Prostate gland (tissue), 2 donors: ENCODE measurements around the gene KRT13.

Experiments
- POLR2A ChIP-seq: fragments of 450-650 bp; IDR thresholded peaks from one replicate; pipeline ENCODE4 v1.6.1; 2016; ENCODE audit warnings: antibody characterized with exemption, mild to moderate bottlenecking
- TF ChIP-seq, protein P1 (sequence below), 4 experiments: fragments of 200-600 bp in 2 of 4; fragments of 450-650 bp in 2 of 4; sonication (generic) in 2 of 4; IDR thresholded peaks; 1 replicate in 3 of 4; 2 replicates in 1 of 4; pipeline ENCODE4 v1.5.1; 2016 to 2019; ENCODE audit warnings: antibody characterized with exemption in 4 of 4, mild to moderate bottlenecking in 2 of 4, moderate library complexity in 2 of 4

DNA sequence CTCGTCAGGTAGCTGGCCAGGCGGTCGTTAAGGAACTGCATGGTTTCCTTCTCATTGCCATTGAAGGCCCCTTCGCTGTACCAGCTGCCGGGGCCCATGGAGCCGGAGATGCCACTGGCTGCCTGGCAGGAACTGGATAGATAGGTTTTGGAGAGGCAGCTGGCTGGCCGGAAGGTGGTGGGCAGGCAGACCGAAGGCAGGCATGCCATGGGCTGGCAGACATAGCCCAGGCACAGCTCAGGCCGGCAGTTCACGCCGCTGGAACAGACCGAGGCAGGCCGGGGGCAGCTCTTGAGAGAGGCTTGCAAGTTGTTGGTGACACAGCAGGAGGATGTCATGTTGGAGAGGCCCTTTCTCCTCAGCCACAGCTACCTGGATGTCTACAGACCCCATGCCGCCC is 38.4 kb downstream of the KRT13 start, which contains the start of gene KRT32:
- no peak for TF ChIP-seq POLR2A
- TF ChIP-seq, protein P1, sequence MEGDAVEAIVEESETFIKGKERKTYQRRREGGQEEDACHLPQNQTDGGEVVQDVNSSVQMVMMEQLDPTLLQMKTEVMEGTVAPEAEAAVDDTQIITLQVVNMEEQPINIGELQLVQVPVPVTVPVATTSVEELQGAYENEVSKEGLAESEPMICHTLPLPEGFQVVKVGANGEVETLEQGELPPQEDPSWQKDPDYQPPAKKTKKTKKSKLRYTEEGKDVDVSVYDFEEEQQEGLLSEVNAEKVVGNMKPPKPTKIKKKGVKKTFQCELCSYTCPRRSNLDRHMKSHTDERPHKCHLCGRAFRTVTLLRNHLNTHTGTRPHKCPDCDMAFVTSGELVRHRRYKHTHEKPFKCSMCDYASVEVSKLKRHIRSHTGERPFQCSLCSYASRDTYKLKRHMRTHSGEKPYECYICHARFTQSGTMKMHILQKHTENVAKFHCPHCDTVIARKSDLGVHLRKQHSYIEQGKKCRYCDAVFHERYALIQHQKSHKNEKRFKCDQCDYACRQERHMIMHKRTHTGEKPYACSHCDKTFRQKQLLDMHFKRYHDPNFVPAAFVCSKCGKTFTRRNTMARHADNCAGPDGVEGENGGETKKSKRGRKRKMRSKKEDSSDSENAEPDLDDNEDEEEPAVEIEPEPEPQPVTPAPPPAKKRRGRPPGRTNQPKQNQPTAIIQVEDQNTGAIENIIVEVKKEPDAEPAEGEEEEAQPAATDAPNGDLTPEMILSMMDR (IDR thresholded peaks at IDR 0.05) = no peak
